ENCODE data around the gene CCAR1.

DNA sequence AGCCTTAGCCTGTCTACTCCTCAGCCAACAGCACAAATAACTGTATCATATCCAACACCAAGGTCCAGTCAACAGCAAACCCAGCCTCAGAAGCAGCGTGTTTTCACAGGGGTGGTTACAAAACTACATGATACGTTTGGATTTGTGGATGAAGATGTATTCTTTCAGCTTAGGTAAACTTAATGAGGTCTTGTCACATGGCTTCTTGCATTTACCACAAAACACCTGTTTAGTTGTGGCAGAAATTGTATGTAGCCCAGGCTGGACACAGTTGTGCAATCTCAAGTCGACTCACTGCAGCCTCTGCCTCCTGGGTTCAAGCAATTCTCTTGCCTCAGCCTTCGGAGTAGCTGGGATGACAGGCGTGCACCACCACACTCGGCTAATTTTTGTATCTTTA is 21.4 kb downstream of the CCAR1 start:
- TF ChIP-seq JUND (IDR thresholded peaks at IDR 0.05), result no peak
- TF ChIP-seq, protein P1, sequence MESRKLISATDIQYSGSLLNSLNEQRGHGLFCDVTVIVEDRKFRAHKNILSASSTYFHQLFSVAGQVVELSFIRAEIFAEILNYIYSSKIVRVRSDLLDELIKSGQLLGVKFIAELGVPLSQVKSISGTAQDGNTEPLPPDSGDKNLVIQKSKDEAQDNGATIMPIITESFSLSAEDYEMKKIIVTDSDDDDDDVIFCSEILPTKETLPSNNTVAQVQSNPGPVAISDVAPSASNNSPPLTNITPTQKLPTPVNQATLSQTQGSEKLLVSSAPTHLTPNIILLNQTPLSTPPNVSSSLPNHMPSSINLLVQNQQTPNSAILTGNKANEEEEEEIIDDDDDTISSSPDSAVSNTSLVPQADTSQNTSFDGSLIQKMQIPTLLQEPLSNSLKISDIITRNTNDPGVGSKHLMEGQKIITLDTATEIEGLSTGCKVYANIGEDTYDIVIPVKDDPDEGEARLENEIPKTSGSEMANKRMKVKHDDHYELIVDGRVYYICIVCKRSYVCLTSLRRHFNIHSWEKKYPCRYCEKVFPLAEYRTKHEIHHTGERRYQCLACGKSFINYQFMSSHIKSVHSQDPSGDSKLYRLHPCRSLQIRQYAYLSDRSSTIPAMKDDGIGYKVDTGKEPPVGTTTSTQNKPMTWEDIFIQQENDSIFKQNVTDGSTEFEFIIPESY (IDR thresholded peaks at IDR 0.05; ENCODE audit: extremely low read depth, insufficient replicate concordance, low read length), result no peak
- no peak for TF ChIP-seq YY1 (IDR thresholded peaks at IDR 0.05; ENCODE audit: extremely low read depth, insufficient replicate concordance, low read depth, low read length)
- no peak for TF ChIP-seq SIN3A (IDR thresholded peaks at IDR 0.05; ENCODE audit: low read depth)
- TF ChIP-seq, protein P2, sequence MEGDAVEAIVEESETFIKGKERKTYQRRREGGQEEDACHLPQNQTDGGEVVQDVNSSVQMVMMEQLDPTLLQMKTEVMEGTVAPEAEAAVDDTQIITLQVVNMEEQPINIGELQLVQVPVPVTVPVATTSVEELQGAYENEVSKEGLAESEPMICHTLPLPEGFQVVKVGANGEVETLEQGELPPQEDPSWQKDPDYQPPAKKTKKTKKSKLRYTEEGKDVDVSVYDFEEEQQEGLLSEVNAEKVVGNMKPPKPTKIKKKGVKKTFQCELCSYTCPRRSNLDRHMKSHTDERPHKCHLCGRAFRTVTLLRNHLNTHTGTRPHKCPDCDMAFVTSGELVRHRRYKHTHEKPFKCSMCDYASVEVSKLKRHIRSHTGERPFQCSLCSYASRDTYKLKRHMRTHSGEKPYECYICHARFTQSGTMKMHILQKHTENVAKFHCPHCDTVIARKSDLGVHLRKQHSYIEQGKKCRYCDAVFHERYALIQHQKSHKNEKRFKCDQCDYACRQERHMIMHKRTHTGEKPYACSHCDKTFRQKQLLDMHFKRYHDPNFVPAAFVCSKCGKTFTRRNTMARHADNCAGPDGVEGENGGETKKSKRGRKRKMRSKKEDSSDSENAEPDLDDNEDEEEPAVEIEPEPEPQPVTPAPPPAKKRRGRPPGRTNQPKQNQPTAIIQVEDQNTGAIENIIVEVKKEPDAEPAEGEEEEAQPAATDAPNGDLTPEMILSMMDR (IDR thresholded peaks at IDR 0.05 in 2 of 3, conservative IDR thresholded peaks at IDR 0.05 in 1 of 3; ENCODE audit: borderline replicate concordance in 1 of 3, insufficient read depth in 1 of 3, low read depth in 2 of 3, low read length in 2 of 3), result no peak
